SK-N-SH (cell line): Measurements from ENCODE around the gene ABHD10.

Experiments used
- CHD2 ChIP-seq: fragments of 150-350 bp; IDR thresholded peaks from 2 replicates; pipeline ENCODE4 v1.6.1; 2018; ENCODE audit warnings: low read length; ENCODE audit not compliant: partially characterized antibody
- EP300 ChIP-seq, 2 experiments: IDR thresholded peaks; 2 replicates each; pipeline versions ENCODE4 v1.4.0 to v1.6.1; 2012; ENCODE audit warnings: borderline replicate concordance in 1 of 2, low read depth in 1 of 2, low read length in 1 of 2
- RFX5 ChIP-seq: IDR thresholded peaks from 2 replicates; pipeline ENCODE4 v1.6.1; 2012; ENCODE audit warnings: mild to moderate bottlenecking, improper control_type of control experiment, low read length
- SIN3A ChIP-seq: IDR thresholded peaks from 2 replicates; pipeline ENCODE4 v1.6.1; 2012; ENCODE audit warnings: low read depth, mild to moderate bottlenecking, low read length, moderate library complexity, borderline replicate concordance
- TEAD4 ChIP-seq: IDR thresholded peaks from 2 replicates; pipeline ENCODE4 v1.4.0; 2012; ENCODE audit warnings: mild to moderate bottlenecking, borderline replicate concordance; ENCODE audit not compliant: insufficient read depth
- TF ChIP-seq, protein P1 (sequence below): fragments of 200-600 bp; sonication (generic); IDR thresholded peaks from 2 replicates; pipeline ENCODE4 v1.6.1; 2017; ENCODE audit warnings: antibody characterized with exemption, mild to moderate bottlenecking, moderate library complexity
- TF ChIP-seq, protein P2 (sequence below): IDR thresholded peaks from 2 replicates; pipeline ENCODE4; 2012
- TF ChIP-seq, protein P3 (sequence below): fragments of 150-350 bp; IDR thresholded peaks from 2 replicates; pipeline ENCODE4 v1.6.1; 2017; ENCODE audit warnings: antibody characterized with exemption, low read length, low read depth, borderline replicate concordance

DNA sequence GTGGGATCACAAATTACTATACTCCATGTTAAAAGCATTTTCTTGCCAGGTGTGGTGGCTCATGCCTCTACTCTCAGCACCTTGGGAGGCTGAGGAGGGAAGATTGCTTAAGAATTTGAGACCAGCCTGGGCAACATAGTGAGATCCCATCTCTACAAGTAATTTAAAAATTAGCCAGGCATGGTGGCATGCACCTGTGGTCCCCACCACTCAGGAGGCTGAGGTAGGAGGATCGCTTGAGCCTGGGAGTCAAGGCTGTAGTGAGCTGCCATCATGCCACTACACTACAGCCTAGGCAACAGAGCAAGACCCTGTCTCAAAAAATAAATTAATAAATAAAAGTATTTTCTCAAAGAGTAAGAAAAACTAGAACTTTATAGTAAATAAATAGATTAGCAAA lies 22.9 kb upstream of the ABHD10 start:
- no peak for TF ChIP-seq RFX5
- TF ChIP-seq, protein P1, sequence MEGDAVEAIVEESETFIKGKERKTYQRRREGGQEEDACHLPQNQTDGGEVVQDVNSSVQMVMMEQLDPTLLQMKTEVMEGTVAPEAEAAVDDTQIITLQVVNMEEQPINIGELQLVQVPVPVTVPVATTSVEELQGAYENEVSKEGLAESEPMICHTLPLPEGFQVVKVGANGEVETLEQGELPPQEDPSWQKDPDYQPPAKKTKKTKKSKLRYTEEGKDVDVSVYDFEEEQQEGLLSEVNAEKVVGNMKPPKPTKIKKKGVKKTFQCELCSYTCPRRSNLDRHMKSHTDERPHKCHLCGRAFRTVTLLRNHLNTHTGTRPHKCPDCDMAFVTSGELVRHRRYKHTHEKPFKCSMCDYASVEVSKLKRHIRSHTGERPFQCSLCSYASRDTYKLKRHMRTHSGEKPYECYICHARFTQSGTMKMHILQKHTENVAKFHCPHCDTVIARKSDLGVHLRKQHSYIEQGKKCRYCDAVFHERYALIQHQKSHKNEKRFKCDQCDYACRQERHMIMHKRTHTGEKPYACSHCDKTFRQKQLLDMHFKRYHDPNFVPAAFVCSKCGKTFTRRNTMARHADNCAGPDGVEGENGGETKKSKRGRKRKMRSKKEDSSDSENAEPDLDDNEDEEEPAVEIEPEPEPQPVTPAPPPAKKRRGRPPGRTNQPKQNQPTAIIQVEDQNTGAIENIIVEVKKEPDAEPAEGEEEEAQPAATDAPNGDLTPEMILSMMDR: no peak
- no peak for TF ChIP-seq CHD2
- TF ChIP-seq, protein P2, sequence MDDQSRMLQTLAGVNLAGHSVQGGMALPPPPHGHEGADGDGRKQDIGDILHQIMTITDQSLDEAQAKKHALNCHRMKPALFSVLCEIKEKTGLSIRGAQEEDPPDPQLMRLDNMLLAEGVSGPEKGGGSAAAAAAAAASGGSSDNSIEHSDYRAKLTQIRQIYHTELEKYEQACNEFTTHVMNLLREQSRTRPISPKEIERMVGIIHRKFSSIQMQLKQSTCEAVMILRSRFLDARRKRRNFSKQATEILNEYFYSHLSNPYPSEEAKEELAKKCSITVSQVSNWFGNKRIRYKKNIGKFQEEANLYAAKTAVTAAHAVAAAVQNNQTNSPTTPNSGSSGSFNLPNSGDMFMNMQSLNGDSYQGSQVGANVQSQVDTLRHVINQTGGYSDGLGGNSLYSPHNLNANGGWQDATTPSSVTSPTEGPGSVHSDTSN: no peak
- no peak for TF ChIP-seq TEAD4
- TF ChIP-seq EP300 (IDR thresholded peaks at IDR 0.05; ENCODE audit: borderline replicate concordance in 1 of 2, low read depth in 1 of 2, low read length in 1 of 2): no peak
- TF ChIP-seq, protein P3, sequence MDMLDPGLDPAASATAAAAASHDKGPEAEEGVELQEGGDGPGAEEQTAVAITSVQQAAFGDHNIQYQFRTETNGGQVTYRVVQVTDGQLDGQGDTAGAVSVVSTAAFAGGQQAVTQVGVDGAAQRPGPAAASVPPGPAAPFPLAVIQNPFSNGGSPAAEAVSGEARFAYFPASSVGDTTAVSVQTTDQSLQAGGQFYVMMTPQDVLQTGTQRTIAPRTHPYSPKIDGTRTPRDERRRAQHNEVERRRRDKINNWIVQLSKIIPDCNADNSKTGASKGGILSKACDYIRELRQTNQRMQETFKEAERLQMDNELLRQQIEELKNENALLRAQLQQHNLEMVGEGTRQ: no peak
- TF ChIP-seq SIN3A: no peak
